ENCODE data around the gene C1orf52.

DNA sequence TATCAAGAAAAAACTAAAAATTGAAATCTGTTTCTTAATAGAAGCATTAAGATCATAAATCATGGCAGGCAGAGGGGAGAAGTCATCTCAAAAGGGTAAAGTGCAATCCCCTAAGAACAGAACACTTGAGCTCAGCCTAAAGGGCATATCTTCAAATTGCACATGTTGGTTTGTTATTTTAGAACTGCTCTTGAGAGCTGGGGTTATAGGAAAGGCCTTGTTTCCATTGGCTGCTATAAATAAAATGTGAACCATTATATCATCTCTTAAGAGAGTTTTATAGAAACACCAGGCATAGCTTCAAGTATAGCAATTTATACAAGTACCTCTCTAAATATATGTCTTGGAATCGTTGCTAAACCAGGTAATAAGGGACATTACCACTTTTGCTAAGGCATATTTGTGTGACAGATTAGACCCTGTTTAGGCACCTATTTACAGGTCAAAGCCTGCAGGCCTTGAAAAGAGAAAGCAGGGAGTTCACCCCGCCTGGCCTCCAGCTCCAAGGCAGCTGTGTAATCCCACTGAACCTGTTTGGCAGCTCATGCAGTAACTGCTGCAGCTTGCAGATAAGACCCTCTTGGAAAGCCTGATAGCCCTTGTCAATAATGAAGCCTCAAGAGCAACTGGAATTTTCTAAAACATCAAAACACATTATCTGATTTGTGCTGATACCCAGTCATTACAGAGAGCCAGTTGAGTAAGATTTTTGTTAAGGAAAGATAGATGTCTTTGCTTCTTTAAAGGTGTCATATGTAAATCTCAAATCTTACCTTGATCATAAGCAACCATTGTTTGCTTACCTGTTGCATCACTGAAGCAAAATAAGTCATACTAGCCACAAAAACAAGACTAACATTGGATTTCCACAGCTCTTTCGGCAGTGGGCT, 34.5 kb downstream of the C1orf52 start:
- TF ChIP-seq, protein P1, sequence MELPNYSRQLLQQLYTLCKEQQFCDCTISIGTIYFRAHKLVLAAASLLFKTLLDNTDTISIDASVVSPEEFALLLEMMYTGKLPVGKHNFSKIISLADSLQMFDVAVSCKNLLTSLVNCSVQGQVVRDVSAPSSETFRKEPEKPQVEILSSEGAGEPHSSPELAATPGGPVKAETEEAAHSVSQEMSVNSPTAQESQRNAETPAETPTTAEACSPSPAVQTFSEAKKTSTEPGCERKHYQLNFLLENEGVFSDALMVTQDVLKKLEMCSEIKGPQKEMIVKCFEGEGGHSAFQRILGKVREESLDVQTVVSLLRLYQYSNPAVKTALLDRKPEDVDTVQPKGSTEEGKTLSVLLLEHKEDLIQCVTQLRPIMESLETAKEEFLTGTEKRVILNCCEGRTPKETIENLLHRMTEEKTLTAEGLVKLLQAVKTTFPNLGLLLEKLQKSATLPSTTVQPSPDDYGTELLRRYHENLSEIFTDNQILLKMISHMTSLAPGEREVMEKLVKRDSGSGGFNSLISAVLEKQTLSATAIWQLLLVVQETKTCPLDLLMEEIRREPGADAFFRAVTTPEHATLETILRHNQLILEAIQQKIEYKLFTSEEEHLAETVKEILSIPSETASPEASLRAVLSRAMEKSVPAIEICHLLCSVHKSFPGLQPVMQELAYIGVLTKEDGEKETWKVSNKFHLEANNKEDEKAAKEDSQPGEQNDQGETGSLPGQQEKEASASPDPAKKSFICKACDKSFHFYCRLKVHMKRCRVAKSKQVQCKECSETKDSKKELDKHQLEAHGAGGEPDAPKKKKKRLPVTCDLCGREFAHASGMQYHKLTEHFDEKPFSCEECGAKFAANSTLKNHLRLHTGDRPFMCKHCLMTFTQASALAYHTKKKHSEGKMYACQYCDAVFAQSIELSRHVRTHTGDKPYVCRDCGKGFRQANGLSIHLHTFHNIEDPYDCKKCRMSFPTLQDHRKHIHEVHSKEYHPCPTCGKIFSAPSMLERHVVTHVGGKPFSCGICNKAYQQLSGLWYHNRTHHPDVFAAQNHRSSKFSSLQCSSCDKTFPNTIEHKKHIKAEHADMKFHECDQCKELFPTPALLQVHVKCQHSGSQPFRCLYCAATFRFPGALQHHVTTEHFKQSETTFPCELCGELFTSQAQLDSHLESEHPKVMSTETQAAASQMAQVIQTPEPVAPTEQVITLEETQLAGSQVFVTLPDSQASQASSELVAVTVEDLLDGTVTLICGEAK (IDR thresholded peaks at IDR 0.05), result no peak
- TF ChIP-seq, protein P1 (CRISPR knock-in tag; IDR thresholded peaks at IDR 0.05), result no peak
- TF ChIP-seq, protein P2, sequence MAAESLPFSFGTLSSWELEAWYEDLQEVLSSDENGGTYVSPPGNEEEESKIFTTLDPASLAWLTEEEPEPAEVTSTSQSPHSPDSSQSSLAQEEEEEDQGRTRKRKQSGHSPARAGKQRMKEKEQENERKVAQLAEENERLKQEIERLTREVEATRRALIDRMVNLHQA (CRISPR knock-in tag; IDR thresholded peaks at IDR 0.05), result no peak
- TF ChIP-seq KDM6A (CRISPR knock-in tag; IDR thresholded peaks at IDR 0.05; ENCODE audit: low read depth) (no peak), ELF4 (CRISPR knock-in tag; IDR thresholded peaks at IDR 0.05; ENCODE audit: borderline replicate concordance) (no peak), TAF1 (CRISPR knock-in tag; IDR thresholded peaks at IDR 0.05) (no peak)

Data from HepG2 (cell line).